Right kidney (tissue), 1 donor: ENCODE data around the gene PIH1D2.
"Not testable (repeated sequence)": the region's sequence is repeated elsewhere in the genome, so short reads cannot be mapped to it uniquely, and the experiment has no call there.

Experiments
- DNase-seq: peaks from one replicate; pipeline ENCODE4 v3.0.0-alpha.2; 2016

The PIH1D2 gene

DNA sequence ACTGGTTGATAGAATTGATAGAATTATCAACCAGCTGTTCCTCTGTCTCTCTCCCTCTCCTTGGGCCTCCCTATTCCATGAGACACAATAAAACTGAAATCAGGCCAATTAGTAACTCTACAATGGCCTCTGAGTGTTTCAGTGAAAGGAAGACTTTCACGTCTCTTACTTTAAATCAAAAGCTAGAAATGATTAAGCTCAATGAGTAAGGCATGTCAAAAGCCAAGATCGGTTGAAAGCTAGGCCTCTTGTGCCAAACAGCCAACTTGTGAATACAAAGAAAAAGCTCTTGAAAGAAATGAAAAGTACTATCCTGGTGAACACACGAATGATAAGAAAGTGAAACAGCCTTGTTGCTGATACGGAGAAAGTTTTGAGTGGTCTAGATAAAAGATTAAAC lies 16.6 kb downstream of the PIH1D2 start:
- DNase-seq: no peak

DNA sequence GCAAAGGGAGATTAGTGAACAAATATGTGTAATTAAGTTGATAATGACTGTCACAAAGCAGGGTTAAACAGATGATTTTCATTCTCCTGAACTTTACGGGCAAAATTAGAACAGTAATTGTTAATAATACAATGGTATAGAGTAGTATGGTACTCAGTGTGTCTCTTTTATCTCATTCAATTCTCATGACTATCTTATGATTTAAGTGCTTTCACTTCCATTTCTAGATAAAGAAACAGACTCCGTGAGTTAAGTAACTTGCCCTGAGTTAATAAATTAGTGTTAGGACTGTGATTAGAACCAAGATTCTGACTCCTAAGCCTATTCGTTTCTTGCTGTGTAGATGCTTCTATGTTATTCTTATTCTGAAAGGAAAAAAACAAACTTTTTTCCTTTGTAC lies 22.0 kb downstream of the PIH1D2 start:
- DNase-seq: no peak

- no peak for DNase-seq
Observed at GRCh38 chr11:112050721-112051120, 23.1 kb downstream of the PIH1D2 start.

DNA sequence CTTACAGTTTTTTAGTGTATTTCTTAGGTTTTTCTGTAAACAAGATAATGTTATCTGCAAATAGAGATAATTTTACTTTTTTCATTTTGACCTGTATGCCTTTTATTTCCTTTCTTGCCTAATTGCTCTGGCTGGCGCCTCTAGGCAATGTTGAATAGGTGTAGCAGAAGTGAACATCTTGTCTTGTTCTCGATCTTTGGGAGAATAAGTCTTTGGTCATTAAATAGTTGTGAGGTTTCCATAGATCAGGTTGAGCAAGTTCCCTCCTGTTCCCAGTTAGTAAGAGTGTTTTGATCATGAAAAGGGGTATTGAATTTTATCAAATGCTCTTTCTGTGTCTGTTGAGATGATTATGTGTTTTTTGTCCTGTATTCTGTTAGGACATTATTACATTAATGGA lies 24.0 kb downstream of the PIH1D2 start:
- DNase-seq: no peak

DNA sequence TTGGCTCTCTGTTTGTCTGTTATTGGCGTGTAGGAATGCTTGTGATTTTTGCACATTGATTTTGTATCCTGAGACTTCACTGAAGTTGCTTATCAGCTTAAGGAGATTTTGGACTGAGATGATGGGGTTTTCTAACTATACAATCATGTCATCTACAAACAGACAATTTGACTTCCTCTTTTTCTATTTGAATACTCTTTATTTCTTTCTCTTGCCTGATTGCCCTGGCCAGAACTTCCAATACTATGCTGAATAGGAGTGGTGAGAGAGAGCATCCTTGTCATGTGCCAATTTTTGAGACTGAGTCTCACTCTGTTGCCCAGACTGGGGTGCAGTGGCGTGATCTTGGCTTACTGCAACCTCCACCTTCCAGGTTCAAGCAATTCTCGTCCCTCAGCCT lies 25.6 kb downstream of the PIH1D2 start:
- not testable (repeated sequence) for DNase-seq

GRCh38 chr11:112046647-112047046 lies 27.2 kb downstream of the PIH1D2 start:
- not testable (repeated sequence) for DNase-seq

- no peak for DNase-seq
Observed at GRCh38 chr11:112044961-112045360, 28.9 kb downstream of the PIH1D2 start.

GRCh38 chr11:112042961-112043304 lies 30.9 kb downstream of the PIH1D2 start:
- DNase-seq: no peak

- no peak for DNase-seq
Observed at GRCh38 chr11:112042161-112042960, 31.5 kb downstream of the PIH1D2 start.

DNA sequence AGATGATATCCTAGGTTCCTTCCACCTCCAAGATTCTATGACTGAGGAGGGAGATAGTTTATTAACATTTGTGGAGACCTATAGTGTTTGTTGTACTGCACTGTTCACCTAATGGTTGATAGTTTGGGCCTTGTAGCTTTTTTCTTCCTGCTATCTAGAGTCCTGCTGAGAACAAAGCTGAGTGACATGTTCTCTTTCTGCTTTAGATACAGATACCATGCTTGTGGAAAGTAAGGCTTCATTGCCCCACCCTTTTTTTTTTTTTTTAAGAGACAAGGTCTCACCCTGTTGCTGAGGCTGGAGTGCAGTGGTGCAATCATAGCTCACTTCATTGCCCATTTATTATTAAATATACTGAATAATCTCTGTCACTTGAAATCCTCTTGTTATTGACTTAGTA lies 36.3 kb downstream of the PIH1D2 start:
- no peak for DNase-seq

DNA sequence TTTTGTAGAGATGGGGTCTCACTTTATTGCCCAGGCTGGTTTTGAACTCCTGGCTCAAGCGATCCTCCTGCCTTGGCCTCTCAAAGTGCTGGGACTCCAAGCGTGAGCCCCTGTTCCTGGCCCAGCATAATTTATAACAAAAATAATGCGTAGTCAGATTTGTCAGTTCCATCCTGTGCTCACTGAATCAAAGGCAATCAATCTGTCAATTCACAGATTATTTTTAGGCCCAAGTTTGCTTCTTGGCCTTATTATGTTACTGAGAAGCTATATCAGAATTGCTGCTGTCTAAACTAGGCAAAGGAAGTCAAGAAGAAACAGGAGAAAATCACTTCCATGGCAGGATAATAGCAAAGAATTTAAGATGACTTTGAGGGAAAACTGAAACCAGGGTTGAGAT lies 39.9 kb downstream of the PIH1D2 start:
- DNase-seq: no peak

DNA sequence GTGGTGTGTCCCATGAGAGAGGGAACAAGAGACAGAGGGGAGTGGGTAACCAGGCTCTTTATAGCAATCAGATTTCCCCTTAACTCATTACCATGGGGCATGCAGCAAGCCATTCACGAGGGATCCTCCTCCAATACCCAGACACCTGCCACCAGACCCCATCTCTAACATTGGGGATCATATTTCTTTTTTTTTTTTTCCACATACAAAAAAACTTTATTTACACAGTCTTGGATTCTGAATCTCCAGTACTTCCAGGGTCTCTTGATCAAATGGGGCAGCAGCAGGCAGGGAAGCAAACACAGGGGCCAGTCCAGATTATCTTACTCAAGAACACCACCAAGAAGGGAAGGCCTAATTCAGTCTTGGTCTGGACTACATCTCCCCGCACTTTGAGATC lies 44.4 kb downstream of the PIH1D2 start:
- no peak for DNase-seq

- DNase-seq: not testable (repeated sequence)
Observed at GRCh38 chr11:112026784-112027410, 46.9 kb downstream of the PIH1D2 start.

DNA sequence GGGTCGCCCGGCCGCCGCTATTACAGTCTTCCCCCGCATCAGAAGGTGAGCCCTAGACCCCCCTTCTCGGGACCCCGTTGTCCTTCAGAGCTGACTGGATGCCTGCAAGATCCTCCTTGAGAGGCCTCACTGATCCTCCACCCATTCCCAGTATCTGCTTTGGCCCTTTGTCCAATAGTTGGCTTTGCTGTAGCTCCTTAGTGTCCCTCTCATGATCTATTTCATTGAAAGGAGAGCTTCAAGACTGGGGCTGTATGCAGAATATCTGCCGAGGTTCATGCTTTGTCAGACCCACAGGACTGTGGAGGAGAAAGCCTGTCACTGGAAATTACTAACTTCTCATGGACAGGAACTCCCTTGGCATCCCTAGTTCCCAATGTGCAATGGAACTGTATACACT lies 48.1 kb downstream of the PIH1D2 start:
- DNase-seq: no peak

- peak; percentile 95 for DNase-seq
Observed at GRCh38 chr11:112024773-112025678, 48.8 kb downstream of the PIH1D2 start, which contains the start of gene DLAT. Gene DLAT, plus strand, starts transcription at chr11:112025408. Its CDS starts 65 bp downstream, at chr11:112025473.

- DNase-seq: no peak
Observed at GRCh38 chr11:112024178-112024772, 49.5 kb downstream of the PIH1D2 start.

DNA sequence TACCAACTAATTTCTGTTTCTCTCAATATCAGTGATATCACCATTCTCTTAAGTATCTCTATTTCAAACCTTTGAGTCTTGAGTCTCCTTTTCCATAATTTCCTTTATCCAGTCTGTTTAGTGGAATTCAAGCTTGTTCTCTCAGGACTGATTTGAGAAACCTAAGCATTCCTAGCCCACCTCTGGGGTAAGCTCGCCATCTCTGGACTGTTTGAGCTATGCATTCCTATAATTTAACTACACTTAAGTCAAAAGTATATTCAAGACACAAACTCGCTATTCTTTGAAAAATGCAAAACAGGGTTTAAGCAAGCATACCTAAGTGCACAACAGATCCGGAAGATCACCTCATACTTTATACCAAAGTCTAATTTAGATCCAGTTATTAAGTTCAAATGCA lies 50.7 kb downstream of the PIH1D2 start:
- DNase-seq: no peak

GRCh38 chr11:112019066-112019465 lies 54.8 kb downstream of the PIH1D2 start:
- DNase-seq: no peak
